Suprapubic skin (tissue), 4 donors: ENCODE results near the gene LCN15. TPM values are rescaled to one million over a fixed set of nuclear protein-coding genes. Genes with fewer than 3 reads are reported as not detected.

Experiments used
- DNase-seq, 2 donors: peaks; one replicate each; pipeline ENCODE4 v3.0.0-alpha.2; 2019; ENCODE audit warnings: low spot score in 2 of 2
- H3K27ac ChIP-seq: fragments of 200-600 bp; sonication (generic); one replicate; pipeline ENCODE4 v1.5.1; 2019
- H3K27me3 ChIP-seq: fragments of 200-600 bp; sonication (generic); one replicate; pipeline ENCODE4 v1.5.1; 2019
- H3K36me3 ChIP-seq: fragments of 200-600 bp; sonication (generic); one replicate; pipeline ENCODE4 v1.5.1; 2019
- H3K4me1 ChIP-seq: fragments of 200-600 bp; sonication (generic); one replicate; pipeline ENCODE4 v1.5.1; 2019
- H3K4me3 ChIP-seq: fragments of 200-600 bp; sonication (generic); one replicate; pipeline ENCODE4 v1.5.1; 2019; ENCODE audit warnings: mild to moderate bottlenecking
- H3K9me3 ChIP-seq: fragments of 200-600 bp; sonication (generic); one replicate; pipeline ENCODE4 v1.5.1; 2019
- EP300 ChIP-seq: sonication (generic); formaldehyde crosslinking; IDR thresholded peaks from one replicate; pipeline ENCODE4 v1.6.1; 2017; ENCODE audit warnings: antibody characterized with exemption
- POLR2A ChIP-seq, 2 donors: fragments of 450-650 bp; IDR thresholded peaks; one replicate each; pipeline ENCODE4 v1.6.1; 2017; ENCODE audit warnings: antibody characterized with exemption in 2 of 2, mild to moderate bottlenecking in 2 of 2, moderate library complexity in 2 of 2
- POLR2AphosphoS5 ChIP-seq, 3 donors: sonication (generic); formaldehyde crosslinking; IDR thresholded peaks; one replicate each; pipeline ENCODE4 v1.6.1; 2017; ENCODE audit warnings: antibody characterized with exemption in 3 of 3
- WGBS: methylation state at CpG from one replicate; pipeline ENCODE4 v1.1.5; 2018; 5-methylcytosine and 5-hydroxymethylcytosine counted together
- total RNA-seq, 4 donors: library from RNA; depleted of rRNA; stranded (reverse); fragments of >200 nt; gene quantifications; one replicate each; pipeline ENCODE4 v1.1.0, GENCODE V29; 2016
- TF ChIP-seq, protein P1 (sequence below), 2 donors: fragments of 200-600 bp in 1 of 2; fragments of 450-650 bp in 1 of 2; sonication (generic) in 1 of 2; IDR thresholded peaks; one replicate each; pipeline ENCODE4 v1.5.1; 2016 to 2019; ENCODE audit warnings: antibody characterized with exemption in 2 of 2, mild to moderate bottlenecking in 1 of 2, moderate library complexity in 1 of 2

LCN15 gene
- total RNA-seq, 4 donors from 2014 or later: 0.21 TPM; not detected in 3

DNA sequence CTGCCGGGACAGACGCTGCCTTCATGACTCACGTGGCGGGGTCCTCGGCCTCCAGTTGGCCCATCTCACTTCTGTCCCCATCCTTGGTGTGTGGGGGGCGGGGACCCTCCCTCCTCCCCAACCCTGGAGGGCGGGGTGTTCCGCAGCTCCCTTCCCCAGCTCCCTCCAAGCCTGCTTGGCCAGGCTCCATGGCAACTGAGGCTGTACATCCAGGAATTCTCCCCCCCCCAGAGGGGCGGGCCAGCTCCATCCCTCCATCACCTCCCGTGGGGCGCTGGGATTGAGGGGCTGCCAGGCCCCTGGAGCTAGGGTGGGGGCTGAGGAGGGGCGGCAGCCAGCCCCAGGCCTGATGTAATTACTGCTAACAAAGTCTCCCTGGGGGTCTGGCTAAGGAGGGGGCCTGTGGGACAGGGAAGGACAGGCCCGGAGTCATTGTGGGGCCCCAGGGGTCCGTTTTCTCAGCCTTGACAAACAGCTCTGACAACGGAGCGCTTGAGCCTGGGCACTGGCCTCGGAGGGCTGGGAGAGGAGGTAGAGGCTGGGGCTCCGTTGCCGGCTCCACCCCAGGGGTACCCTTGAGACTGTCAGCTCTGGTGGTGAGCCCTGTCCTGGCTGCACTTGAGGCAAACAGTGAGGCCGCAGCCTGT lies 43.9 kb downstream of the LCN15 start:
- no peak for TF ChIP-seq POLR2AphosphoS5 (IDR thresholded peaks at IDR 0.05)
- no peak for TF ChIP-seq POLR2A (IDR thresholded peaks at IDR 0.05)
- no peak for TF ChIP-seq EP300
- TF ChIP-seq, protein P1, sequence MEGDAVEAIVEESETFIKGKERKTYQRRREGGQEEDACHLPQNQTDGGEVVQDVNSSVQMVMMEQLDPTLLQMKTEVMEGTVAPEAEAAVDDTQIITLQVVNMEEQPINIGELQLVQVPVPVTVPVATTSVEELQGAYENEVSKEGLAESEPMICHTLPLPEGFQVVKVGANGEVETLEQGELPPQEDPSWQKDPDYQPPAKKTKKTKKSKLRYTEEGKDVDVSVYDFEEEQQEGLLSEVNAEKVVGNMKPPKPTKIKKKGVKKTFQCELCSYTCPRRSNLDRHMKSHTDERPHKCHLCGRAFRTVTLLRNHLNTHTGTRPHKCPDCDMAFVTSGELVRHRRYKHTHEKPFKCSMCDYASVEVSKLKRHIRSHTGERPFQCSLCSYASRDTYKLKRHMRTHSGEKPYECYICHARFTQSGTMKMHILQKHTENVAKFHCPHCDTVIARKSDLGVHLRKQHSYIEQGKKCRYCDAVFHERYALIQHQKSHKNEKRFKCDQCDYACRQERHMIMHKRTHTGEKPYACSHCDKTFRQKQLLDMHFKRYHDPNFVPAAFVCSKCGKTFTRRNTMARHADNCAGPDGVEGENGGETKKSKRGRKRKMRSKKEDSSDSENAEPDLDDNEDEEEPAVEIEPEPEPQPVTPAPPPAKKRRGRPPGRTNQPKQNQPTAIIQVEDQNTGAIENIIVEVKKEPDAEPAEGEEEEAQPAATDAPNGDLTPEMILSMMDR (IDR thresholded peaks at IDR 0.05): no peak
- no peak for DNase-seq
- Histone ChIP-seq H3K9me3 (no peaks in the 10 kb centered on the region), H3K4me3 (no peak overlapping the region), H3K36me3 (peaks cover 39% of the 10 kb centered on the region), H3K27ac (no peak overlapping the region), H3K27me3 (no peaks in the 10 kb centered on the region), H3K4me1 (peaks cover 51% of the 10 kb centered on the region)
- 18% methylated on average over 6 of the region's 20 CpGs for WGBS

DNA sequence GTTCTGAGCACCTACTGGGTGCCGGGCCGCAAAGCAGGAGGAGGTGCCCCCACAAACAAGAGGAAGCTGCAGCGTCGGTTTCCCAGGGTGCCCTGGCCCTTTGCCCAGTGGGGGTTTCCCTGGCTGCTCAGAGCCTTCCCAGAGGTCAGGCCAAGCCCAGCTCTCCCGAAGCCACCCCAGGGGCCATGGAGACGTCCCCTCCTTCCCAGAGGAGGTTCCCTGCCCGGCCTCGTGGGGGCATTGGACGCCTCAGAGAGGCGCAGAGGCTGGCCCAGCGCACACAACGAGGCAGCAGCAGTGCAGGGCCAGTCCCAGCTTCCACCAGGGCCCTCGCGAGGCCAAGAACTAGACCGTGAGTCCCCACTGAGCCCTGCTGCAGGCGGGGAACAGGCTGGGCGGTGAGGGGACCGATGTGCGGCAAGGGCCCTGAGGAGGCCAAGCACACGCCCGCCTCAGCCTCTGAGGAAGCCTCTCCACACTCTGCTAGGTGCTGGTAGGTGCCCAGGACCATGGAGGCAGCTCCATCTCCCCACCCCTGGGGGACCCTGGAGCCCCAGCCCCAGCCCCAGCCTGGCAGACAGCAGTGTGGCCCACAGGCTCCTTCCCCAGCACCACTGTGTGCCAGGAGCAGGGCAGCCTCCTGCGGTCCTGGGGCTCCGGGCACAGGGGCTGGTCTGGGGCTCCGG lies 45.0 kb downstream of the LCN15 start:
- 67% methylated on average over 3 of the region's 24 CpGs for WGBS
- Histone ChIP-seq H3K4me1 (peaks cover 44% of the 10 kb centered on the region), H3K9me3 (no peaks in the 10 kb centered on the region), H3K27me3 (peaks cover 4% of the 10 kb centered on the region), H3K4me3 (no peak overlapping the region), H3K27ac (no peak overlapping the region), H3K36me3 (peaks cover 28% of the 10 kb centered on the region)
- no peak for DNase-seq
- TF ChIP-seq, protein P1 (IDR thresholded peaks at IDR 0.05): no peak
- TF ChIP-seq POLR2AphosphoS5 (IDR thresholded peaks at IDR 0.05) (no peak), EP300 (no peak), POLR2A (IDR thresholded peaks at IDR 0.05) (no peak)

DNA sequence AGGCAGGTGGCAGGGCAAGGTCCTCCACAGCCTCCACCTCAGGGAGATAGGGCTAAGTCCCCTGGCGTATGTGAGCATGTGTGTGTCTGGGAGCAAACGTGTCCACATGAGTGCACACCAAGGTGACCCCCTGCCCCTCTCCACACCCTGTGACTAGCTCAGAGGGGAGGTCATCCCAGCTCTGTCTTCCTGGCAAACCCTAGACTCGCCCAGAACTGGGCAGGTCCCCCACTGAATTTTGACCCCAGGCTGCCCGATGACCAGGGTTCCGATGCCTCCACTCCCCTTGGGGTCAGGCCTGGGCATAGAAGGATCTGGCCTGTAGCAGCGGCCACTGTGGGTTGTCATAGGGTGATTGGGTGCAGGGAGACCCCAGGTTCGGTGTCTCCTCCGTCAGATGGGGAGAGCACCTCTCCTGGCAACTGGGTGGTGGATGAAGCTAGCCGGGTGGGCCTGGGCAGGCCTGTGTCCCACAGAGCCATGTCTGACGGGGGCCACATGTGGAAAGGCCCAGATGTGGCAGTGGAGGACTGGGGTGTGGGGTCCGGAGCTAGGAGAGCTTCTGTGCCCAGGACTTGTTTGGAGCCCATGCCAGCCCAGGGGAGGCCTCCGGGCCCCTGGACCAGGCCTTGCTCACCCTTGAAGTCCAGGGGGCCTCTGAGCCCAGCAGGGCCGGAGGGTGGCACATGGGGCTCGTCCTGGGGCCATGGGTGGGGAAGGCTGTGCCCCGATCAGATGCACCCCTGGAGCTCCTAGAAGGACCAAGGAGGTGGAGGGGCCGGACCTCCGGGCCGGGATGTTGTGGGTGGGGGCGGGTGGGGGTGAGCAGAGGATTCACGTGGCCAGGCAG lies 45.7 kb downstream of the LCN15 start:
- H3K4me3 ChIP-seq: no peak overlapping the region
- H3K4me1 ChIP-seq: peaks cover 46% of the 10 kb centered on the region
- no peak overlapping the region for H3K27ac ChIP-seq
- peaks cover 21% of the 10 kb centered on the region for H3K36me3 ChIP-seq
- no peaks in the 10 kb centered on the region for H3K9me3 ChIP-seq
- TF ChIP-seq POLR2AphosphoS5 (IDR thresholded peaks at IDR 0.05) (no peak), EP300 (no peak), POLR2A (IDR thresholded peaks at IDR 0.05) (no peak)
- TF ChIP-seq, protein P1 (IDR thresholded peaks at IDR 0.05): no peak
- DNase-seq: no peak
- H3K27me3 ChIP-seq: peaks cover 10% of the 10 kb centered on the region
- 64% methylated on average over 7 of the region's 20 CpGs for WGBS

DNA sequence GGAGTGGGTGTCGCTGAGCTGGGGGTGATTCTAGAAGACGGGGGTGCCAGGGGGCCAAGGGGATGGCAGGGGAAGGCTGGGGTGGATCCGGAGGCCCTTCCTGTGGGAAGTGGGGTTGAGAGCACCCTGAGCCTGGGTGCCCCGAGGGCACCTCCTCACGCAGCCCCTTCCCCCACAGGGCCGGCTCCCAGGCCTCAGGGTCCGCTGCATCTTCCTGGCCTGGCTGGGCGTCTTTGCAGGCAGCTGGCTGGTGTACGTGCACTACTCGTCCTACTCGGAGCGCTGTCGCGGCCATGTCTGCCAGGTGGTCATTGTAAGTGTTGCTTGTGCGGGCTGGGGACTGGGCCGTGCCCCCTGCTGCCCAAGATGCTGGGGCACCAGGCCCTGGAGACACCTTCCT lies 46.9 kb downstream of the LCN15 start:
- peaks cover 19% of the 10 kb centered on the region for H3K27me3 ChIP-seq
- WGBS: 53% methylated on average over 11 of the region's 16 CpGs

DNA sequence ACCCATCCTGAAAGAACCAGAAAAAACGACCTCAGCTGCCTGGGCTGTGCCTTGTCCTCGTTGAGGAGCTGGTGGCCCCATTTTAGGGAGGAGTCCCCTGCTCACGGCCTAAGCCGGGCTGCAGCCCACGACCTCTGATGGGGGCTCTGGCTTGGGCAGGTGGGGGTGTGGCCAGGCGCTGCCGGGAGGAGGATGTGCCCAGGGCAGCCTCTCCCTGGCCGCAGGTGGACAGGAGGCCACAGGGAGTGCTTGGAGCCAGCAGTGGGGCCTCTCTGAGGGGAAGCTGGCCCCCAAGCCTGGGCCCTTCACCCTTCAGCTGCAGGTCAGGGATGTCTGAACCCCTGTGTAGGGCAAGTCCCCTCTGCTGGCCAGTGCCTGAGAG lies 49.4 kb downstream of the LCN15 start:
- Histone ChIP-seq H3K4me3 (no peak overlapping the region), H3K36me3 (no peaks in the 10 kb centered on the region), H3K27me3 (peaks cover 26% of the 10 kb centered on the region), H3K27ac (no peak overlapping the region), H3K9me3 (no peaks in the 10 kb centered on the region), H3K4me1 (peaks cover 33% of the 10 kb centered on the region)
- WGBS: no CpG with 5 or more reads among the region's 8 CpGs
- no peak for DNase-seq
- TF ChIP-seq POLR2A (IDR thresholded peaks at IDR 0.05) (no peak), POLR2AphosphoS5 (IDR thresholded peaks at IDR 0.05) (no peak), EP300 (no peak)
- TF ChIP-seq, protein P1 (IDR thresholded peaks at IDR 0.05): no peak

More for the DNA sequence above, 46.9 kb downstream of the LCN15 start:
- Histone ChIP-seq H3K4me3 (no peak overlapping the region), H3K36me3 (peaks cover 9% of the 10 kb centered on the region), H3K9me3 (no peaks in the 10 kb centered on the region), H3K4me1 (peaks cover 49% of the 10 kb centered on the region), H3K27ac (no peak overlapping the region)
- TF ChIP-seq EP300 (no peak), POLR2A (IDR thresholded peaks at IDR 0.05) (no peak)
- DNase-seq: no peak
